Stimulated activated CD4-positive, alpha-beta T cell treated with anti-CD3 and anti-CD28 coated beads, TNF-alpha, amount 100 ng/mL, for 1 hour (primary cell): ENCODE results near the gene KIRREL1.

Source experiments
- DNase-seq, 3 donors: peaks; one replicate each; pipeline ENCODE4 v3.0.0-alpha.2; 2020; ENCODE audit warnings: low read depth in 3 of 3, low spot score in 1 of 3

The KIRREL1 gene

GRCh38 chr1:158067662-158068061 lies 74.2 kb downstream of the KIRREL1 start:
- DNase-seq: no peak

GRCh38 chr1:158068918-158069317 lies 75.5 kb downstream of the KIRREL1 start:
- DNase-seq: no peak

GRCh38 chr1:158071138-158071537 lies 77.7 kb downstream of the KIRREL1 start:
- DNase-seq: no peak

DNA sequence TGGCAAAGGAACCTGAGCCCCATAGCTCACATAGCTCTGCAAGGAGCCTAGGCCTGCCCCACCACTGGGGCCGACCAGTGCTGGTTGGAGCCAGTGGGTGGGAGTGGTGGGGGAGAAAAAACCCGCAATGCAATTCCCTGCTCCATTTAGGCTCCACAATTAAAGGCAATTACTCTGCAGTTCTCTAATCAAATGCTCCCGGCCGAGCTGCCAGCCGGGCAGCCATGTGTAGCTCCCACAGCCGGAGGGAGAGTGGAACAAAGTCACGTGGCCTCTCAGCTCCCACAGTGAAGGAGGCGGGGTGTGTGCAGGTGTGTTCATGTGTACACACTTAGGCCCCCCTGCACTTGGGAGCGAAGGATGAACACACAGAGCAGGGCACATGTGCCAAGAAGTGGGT lies 81.6 kb downstream of the KIRREL1 start:
- no peak for DNase-seq

DNA sequence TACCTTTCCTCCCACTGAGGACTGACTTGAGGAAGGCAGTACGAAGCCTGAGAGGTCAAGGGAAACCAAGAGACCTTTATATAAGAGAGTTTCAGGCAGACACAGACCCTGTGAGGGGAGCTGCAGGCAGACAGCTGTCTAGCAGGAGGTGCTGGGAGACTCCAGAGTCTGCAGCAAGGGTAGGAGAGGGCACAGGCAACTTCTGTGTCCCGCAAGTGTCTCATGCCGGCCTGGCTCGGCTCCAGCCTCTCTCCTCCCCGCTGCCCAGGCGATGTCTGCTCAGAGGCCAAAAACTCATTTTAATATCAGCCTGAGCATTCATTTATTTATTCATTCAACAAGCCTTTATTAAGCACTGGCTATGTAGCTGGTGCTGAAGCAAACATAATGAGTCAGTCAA lies 83.0 kb downstream of the KIRREL1 start:
- DNase-seq: no peak

DNA sequence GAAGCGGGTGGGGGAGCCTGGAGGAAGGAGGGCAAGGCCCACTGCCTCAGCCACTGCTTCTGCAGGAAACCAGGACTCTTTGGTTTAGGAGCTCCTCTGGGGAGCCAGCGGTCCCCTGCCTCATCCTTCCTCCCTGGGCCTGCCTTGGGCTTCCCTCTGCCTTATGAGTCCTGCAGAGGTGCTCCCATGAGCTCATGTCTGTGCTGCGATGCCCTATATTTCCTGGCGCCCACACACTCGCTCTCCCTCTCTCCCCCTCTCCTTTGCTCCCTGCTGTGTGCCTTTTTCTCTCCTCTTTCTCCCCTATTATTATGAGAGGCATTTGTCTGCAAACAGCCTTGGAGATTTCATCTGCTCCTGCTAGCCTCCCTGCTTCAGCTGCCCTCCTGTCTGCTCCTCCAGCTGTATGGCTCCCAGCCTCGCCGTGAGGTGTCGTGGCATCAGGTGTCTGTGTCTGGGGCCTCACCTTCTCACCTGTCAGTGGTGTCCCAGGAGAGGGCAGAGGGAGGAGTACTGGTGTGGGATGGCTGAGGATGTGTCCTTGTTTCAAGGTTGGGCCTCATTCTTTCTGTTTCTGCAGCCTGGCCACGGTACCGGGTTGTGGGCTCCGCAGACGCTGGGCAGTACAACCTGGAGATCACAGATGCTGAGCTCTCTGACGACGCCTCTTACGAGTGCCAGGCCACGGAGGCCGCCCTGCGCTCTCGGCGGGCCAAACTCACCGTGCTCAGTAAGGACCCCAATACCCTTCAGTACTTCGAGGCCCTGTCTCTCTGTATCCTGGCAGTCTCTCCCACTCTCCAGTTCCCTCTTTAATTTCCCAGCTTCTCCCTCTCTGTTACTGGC lies 84.2 kb downstream of the KIRREL1 start:
- no peak for DNase-seq

GRCh38 chr1:158078569-158079080 lies 85.2 kb downstream of the KIRREL1 start:
- DNase-seq: no peak

- DNase-seq: no peak
Observed at GRCh38 chr1:158080066-158080465, 86.6 kb downstream of the KIRREL1 start.

DNA sequence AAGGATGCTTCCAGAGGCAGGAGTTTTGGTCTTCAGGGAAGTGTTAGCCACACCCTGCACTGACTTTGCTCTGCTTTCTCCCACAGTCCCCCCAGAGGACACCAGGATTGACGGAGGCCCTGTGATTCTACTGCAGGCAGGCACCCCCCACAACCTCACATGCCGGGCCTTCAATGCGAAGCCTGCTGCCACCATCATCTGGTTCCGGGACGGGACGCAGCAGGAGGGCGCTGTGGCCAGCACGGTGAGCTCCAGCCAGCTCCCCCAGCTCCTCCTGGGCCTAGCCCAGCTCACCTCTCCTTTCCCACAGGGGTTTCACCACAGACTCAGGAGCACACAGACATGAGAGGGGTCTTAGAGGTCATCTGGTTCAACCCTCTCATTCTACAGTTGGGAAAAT lies 90.9 kb downstream of the KIRREL1 start:
- no peak for DNase-seq

DNA sequence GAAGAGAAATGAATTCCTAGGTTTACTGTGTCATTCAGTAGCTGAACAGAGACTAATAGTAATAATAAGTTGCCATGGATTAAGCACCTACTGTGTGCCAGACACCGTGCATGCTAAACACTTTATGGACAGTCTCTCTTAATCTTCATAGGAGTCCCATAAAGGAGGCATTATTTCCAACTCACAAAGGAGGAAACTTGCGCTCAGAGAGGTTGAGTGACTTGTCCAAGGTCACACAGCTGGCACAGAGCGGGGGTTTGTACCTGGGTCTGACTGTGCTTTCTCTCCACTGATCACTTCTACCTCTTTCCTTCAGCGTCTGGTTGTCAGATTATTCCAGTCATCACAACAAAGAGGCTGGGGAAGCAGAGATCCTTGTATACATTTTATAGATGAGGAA lies 91.3 kb downstream of the KIRREL1 start:
- no peak for DNase-seq

- DNase-seq: no peak
Observed at GRCh38 chr1:158087320-158087927, 94.0 kb downstream of the KIRREL1 start.

DNA sequence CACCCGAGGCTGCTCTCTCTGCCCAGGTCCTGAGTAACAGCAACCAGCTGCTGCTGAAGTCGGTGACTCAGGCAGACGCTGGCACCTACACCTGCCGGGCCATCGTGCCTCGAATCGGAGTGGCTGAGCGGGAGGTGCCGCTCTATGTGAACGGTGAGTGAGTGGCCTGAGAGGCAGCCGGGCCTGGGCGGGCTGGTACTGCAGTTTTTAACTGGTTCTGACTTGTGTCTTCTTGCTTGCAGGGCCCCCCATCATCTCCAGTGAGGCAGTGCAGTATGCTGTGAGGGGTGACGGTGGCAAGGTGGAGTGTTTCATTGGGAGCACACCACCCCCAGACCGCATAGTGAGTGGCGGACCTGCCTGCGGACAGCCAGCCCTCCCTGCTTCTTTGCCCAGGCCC lies 96.0 kb downstream of the KIRREL1 start:
- no peak for DNase-seq

DNA sequence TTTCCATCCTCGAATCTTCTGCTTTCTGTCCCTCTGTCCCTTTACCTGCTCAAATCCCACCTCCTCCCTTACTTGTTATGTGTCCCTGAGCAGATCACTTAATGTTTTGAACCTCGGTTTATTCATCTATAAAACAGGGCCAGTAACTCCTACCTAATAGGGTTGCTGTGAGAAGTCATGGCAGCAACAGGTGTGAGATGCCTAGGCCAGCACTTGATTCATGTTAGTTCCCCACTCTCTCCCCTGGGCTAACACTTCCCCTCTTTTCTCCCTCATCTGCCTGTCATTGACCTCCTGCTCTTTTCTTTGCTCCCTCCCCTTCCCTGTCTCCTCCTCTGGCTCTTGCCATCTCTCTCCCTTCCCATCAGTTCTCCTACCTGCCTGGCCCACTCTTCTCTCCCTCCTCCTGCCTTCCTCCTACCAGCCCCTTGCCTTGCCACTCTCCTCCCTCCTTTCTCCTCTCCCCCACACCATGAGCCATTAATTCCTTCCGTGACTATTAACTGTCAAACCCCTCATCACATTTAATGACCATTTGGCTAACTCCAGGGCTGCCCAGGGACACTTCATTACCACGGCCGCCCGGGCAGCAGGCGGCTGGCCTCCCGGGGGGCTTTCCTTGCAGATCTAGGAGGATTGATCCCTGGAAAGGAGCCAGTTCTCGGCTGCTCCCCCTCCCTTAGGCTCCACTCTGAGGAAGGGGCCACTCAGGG lies 96.6 kb downstream of the KIRREL1 start:
- no peak for DNase-seq

- no peak for DNase-seq
Observed at GRCh38 chr1:158093376-158093775, 99.9 kb downstream of the KIRREL1 start.

GRCh38 chr1:158094571-158094970 lies 101.1 kb downstream of the KIRREL1 start:
- DNase-seq: no peak

DNA sequence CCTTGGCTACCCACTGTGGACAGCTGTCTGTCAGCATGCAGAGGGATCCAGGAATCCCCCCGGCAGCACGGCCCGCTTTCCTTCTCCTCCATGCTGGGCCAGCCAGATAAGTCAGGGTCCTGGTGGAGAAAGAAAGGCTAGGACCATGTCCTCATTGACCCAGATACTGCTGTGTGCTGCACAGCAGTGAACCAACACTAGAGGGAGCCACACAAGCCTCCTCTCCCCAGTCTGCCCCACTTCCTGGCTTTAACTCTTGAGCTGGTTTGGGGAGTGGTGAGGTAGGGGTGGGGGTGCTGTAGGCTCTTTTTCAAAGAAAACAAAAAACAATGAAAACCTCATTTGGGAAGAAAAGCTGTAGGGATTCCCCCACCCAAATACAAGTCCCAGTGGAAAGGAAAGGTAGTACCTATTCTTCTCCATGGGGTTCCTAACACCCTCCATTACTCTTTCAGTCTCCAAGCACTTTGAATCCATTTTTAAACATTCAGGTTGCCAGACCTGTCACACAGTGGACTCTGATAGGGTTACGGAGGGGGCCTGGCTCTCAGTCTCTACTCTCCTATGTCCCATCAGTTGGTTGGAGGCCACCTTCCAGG lies 102.4 kb downstream of the KIRREL1 start:
- DNase-seq: no peak

GRCh38 chr1:158098256-158098655 lies 104.8 kb downstream of the KIRREL1 start:
- no peak for DNase-seq

DNA sequence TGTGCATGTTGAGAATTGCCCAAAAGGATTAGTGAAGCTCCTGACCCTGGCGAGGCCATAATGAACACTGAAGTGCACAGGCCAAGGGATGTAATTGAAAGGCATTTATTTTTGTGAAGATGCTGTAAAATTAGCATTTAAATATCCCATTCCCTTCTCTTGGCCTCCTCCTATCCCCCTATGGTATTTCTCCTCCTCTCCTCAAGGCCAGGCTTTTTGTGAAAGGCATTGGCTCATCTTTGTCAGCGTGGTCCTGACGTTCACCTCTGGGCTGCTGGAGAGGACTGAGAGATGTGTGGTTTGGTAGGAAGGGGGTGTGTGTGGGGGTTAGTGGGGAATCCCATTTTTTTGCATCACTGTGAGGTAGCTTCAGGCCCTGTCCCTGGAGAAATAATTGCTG lies 105.7 kb downstream of the KIRREL1 start:
- DNase-seq: no peak

DNA sequence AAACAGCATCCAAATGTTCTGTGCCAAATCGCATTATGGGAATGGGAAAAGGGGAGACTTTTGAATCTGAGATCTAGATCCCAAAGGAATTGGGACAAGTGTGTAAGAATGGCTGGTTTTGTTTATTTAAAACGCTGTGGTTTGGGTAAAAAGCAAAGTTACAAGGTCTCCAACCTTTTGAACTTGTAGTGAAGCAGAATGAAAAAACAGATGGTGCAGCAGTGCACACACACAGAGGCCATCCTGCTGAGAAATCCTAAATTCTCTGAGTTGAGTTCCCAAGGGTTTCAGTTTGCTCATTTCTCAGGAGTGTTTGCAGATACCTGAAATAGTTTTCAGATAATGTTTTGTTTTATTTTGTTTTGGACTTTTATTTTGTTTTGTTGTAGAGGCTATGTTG lies 107.1 kb downstream of the KIRREL1 start:
- no peak for DNase-seq

DNA sequence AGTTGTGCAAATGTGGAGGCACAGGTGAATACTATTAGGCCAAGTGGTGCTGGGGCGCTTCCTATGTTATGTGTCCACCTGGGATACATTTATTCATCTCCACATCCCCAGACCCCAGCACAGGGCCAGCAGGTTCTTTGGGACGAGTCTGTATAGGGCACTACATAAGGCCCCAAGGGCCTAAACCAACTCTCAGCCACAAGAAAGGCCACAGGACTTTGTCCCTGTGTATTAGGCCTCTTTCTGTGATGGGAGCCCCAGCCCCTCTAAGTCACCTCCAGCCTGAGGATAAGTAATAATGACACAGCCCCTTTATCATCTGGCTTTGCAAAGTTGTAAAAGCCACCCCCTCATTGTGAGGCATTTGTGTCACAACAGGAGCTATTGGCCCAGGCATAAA lies 108.0 kb downstream of the KIRREL1 start:
- no peak for DNase-seq

DNA sequence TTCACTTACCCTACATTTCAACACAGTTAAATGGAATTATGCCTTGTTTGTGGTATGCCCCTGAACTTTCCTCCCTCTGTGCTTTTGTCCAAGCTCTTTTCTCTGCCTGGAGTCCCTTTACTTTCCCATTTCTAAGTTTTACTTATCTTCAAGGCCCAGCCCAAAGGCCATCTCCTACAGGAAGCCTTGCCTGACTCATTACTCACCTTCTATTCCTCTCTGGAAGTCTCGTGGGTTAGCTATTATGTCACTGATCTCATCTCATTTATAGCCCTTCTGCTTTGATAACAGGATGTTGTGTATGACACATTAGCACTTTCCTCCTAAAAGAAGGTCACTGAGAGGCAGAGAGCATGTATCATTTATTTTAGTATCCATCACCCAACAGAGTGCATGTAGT lies 108.5 kb downstream of the KIRREL1 start:
- no peak for DNase-seq
